ENCODE results near the gene PRRT4.

DNA sequence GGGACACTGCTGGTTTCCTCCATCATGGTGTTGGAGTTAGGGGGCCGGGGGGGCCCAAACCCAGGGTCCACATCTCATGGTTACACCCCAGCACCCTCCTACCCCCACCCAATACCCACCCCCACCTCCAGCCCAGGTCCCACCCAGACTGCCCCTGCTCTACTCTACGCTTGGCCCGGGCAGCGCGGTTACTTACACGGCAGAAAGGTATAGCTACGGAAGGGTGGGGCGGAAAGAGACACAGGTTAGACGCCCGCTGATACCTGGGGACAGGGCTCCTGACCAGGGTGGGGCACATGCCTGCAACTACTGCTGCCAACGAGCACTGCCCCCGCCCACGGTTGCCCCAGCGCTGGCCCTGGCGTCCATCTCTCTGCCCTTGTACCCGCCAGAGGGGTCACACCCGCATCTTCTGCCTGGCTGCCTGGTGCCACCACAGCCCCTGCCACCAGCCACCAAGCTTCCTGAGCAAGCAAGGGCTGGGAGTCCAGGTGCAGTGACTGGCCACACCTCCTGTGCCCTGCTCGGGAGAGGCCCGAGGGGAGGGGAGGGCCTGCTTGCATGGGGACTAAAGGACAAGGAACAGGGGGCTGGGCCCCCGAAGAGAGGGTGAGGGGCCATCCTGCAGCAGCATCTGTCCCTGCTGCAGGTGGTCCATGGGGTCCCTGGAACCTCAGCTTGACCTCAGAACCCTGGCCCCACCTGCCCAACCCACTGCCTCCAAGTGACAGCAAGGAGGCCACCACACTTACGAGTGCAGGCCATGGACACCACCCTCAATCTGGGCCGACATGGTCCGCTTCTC lies 32.2 kb upstream of the PRRT4 start:
- TF ChIP-seq, protein P1, sequence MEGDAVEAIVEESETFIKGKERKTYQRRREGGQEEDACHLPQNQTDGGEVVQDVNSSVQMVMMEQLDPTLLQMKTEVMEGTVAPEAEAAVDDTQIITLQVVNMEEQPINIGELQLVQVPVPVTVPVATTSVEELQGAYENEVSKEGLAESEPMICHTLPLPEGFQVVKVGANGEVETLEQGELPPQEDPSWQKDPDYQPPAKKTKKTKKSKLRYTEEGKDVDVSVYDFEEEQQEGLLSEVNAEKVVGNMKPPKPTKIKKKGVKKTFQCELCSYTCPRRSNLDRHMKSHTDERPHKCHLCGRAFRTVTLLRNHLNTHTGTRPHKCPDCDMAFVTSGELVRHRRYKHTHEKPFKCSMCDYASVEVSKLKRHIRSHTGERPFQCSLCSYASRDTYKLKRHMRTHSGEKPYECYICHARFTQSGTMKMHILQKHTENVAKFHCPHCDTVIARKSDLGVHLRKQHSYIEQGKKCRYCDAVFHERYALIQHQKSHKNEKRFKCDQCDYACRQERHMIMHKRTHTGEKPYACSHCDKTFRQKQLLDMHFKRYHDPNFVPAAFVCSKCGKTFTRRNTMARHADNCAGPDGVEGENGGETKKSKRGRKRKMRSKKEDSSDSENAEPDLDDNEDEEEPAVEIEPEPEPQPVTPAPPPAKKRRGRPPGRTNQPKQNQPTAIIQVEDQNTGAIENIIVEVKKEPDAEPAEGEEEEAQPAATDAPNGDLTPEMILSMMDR (IDR thresholded peaks at IDR 0.05; ENCODE audit: low read depth, low read length) = no peak
- no peak for TF ChIP-seq POLR2A (IDR thresholded peaks at IDR 0.05; ENCODE audit: extremely low read depth, insufficient read length)
- no peak for TF ChIP-seq MYC (IDR thresholded peaks at IDR 0.05; ENCODE audit: low read depth, low read length)
- TF ChIP-seq, protein P2, sequence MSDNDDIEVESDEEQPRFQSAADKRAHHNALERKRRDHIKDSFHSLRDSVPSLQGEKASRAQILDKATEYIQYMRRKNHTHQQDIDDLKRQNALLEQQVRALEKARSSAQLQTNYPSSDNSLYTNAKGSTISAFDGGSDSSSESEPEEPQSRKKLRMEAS (IDR thresholded peaks at IDR 0.05; ENCODE audit: low read depth, low read length) = no peak
